Uterus (tissue), 2 donors: ENCODE data around the gene ZNF724.

Experiments
- CTCF ChIP-seq, 4 experiments: fragments of 200-600 bp in 2 of 4; fragments of 450-650 bp in 2 of 4; sonication (generic) in 2 of 4; IDR thresholded peaks; one replicate each; pipeline ENCODE4 v1.5.1; 2016 to 2019; ENCODE audit warnings: antibody characterized with exemption in 4 of 4, mild to moderate bottlenecking in 2 of 4, moderate library complexity in 1 of 4
- POLR2A ChIP-seq, 2 donors: fragments of 450-650 bp; IDR thresholded peaks; one replicate each; pipeline ENCODE4 v1.6.1; 2016; ENCODE audit warnings: antibody characterized with exemption in 2 of 2, mild to moderate bottlenecking in 1 of 2, moderate library complexity in 1 of 2

GRCh38 chr19:23263396-23263795 lies 13.2 kb upstream of the ZNF724 start:
- no peak for TF ChIP-seq CTCF (IDR thresholded peaks at IDR 0.05)
- TF ChIP-seq POLR2A (IDR thresholded peaks at IDR 0.05), result no peak
